ENCODE results near the gene VTI1A. TPM values are rescaled to one million over a fixed set of nuclear protein-coding genes. Genes with fewer than 3 reads are reported as not detected.

VTI1A gene
- total and polyA plus RNA-seq, 12 donors, result 5.2 to 64.1 (median 22.0) TPM

- TF ChIP-seq CTCF (IDR thresholded peaks at IDR 0.05) (no peak), POLR2A (IDR thresholded peaks at IDR 0.05) (no peak)
- Histone ChIP-seq H3K27ac (peak overlapping the region in 4 of 5 donors; percentile 74 to 92 (median 88)), H3K4me1 (replicated peaks in 1 of 2) (peaks cover 11 to 30% of the 10 kb centered on the region in 2 donors), H3K36me3 (replicated peaks in 1 of 2) (peaks cover 0 to 6% of the 10 kb centered on the region in 2 donors), H3K27me3 (no peaks in the 10 kb centered on the region), H3K4me3 (peak overlapping the region; percentile 63 to 92 (median 75)), H3K9me3 (replicated peaks in 1 of 3) (no peaks in the 10 kb centered on the region)
- intact Hi-C loops (cut with DNase I), result loop anchor here in 1 of 2 donors (10.0 kb wide), 1 partner anchor 303 kb away; no protein-coding TSS in a partner anchor
- no peak for DNase-seq
- WGBS, 4 donors, result 2 to 5% (median 3%) methylated on average over 10 of the region's 10 CpGs
Measured at GRCh38 chr10:112447620-112447928, 559 bp downstream of the VTI1A start.

- 68 to 74% (median 72%) methylated on average over 4 of the region's 4 CpGs for WGBS, 4 donors
- peaks cover 0 to 6% of the 10 kb centered on the region in 2 donors for H3K36me3 ChIP-seq (replicated peaks in 1 of 2)
- intact Hi-C loops (cut with DNase I), result loop anchor here in 1 of 2 donors (10.0 kb wide), 1 partner anchor 304 kb away; no protein-coding TSS in a partner anchor
- H3K9me3 ChIP-seq (replicated peaks in 1 of 3), result no peaks in the 10 kb centered on the region
- no peak overlapping the region for H3K4me3 ChIP-seq
- no peak overlapping the region for H3K27ac ChIP-seq
- DNase-seq, result no peak
- TF ChIP-seq CTCF (IDR thresholded peaks at IDR 0.05), result no peak
- no peak for TF ChIP-seq POLR2A (IDR thresholded peaks at IDR 0.05)
- H3K4me1 ChIP-seq (replicated peaks in 1 of 2), result peaks cover 11 to 30% of the 10 kb centered on the region in 2 donors
- H3K27me3 ChIP-seq, result no peaks in the 10 kb centered on the region
Measured at GRCh38 chr10:112448888-112449287, 1.9 kb downstream of the VTI1A start.

GRCh38 chr10:112454910-112455779 lies 8.1 kb downstream of the VTI1A start:
- Histone ChIP-seq H3K27ac (no peak overlapping the region), H3K36me3 (replicated peaks in 1 of 2) (no peaks in the 10 kb centered on the region), H3K4me1 (replicated peaks in 1 of 2) (no peaks in the 10 kb centered on the region), H3K27me3 (no peaks in the 10 kb centered on the region), H3K4me3 (no peak overlapping the region), H3K9me3 (replicated peaks in 1 of 3) (no peaks in the 10 kb centered on the region)
- intact Hi-C loops (cut with DNase I), result no loop called here
- TF ChIP-seq CTCF (IDR thresholded peaks at IDR 0.05) (no peak), POLR2A (IDR thresholded peaks at IDR 0.05) (no peak)
- no peak for DNase-seq
- WGBS, 4 donors, result 70 to 80% (median 73%) methylated on average over 2 to 3 of the region's 3 CpGs

- 94 to 99% (median 97%) methylated on average over 2 of the region's 2 CpGs for WGBS, 4 donors
- H3K36me3 ChIP-seq (replicated peaks in 1 of 2), result peaks cover 0 to 6% of the 10 kb centered on the region in 2 donors
- H3K4me1 ChIP-seq (replicated peaks in 1 of 2), result no peaks in the 10 kb centered on the region
- H3K4me3 ChIP-seq, result no peak overlapping the region
- no peak for DNase-seq
- no peaks in the 10 kb centered on the region for H3K27me3 ChIP-seq
- intact Hi-C loops (cut with DNase I), result no loop called here
- no peak overlapping the region for H3K27ac ChIP-seq
- TF ChIP-seq CTCF (IDR thresholded peaks at IDR 0.05), result no peak
- TF ChIP-seq POLR2A (IDR thresholded peaks at IDR 0.05), result no peak
- no peaks in the 10 kb centered on the region for H3K9me3 ChIP-seq (replicated peaks in 1 of 3)
Measured at GRCh38 chr10:112456533-112456932, 9.5 kb downstream of the VTI1A start.

Measured in adrenal gland (tissue), 12 donors.